ENCODE measurements around the gene FAM78A.

The FAM78A gene

GRCh38 chr9:131296460-131296859, 20.1 kb upstream of the FAM78A start:
- Histone ChIP-seq H3K79me1 (ENCODE audit: low read length) (no peaks in the 10 kb centered on the region), H3K27me3 (ENCODE audit: insufficient read depth, low read length) (no peaks in the 10 kb centered on the region), H3K4me3 (ENCODE audit: low read depth, low read length) (no peak overlapping the region), H3K27ac (ENCODE audit: low read depth, low read length) (no peak overlapping the region), H3K4ac (ENCODE audit: low read depth, low read length) (no peak overlapping the region), H3K18ac (ENCODE audit: low read length) (no peak overlapping the region), H3K9ac (ENCODE audit: low read length) (no peak overlapping the region), H3K4me1 (ENCODE audit: control insufficient read depth in 1 of 2, insufficient read depth in 2 of 2, low read length in 2 of 2) (no peaks in the 10 kb centered on the region), H3K4me2 (ENCODE audit: low read length) (no peak overlapping the region), H4K91ac (ENCODE audit: low read depth, low read length) (no peak overlapping the region), H3K23ac (ENCODE audit: low read length) (no peak overlapping the region), H2AFZ (ENCODE audit: insufficient read depth, low read length, poor library complexity) (no peak overlapping the region), H2BK120ac (ENCODE audit: insufficient read depth, low read length, poor library complexity) (no peak overlapping the region), H3K36me3 (ENCODE audit: control insufficient read depth in 1 of 2, insufficient read depth in 2 of 2, low read length in 2 of 2) (no peaks in the 10 kb centered on the region), H3K14ac (ENCODE audit: low read length) (no peak overlapping the region), H2AK5ac (ENCODE audit: low read length) (no peak overlapping the region), H3K79me2 (ENCODE audit: control insufficient read depth, insufficient read depth, low read length, poor library complexity) (no peaks in the 10 kb centered on the region), H4K12ac (ENCODE audit: low read depth, low read length) (no peak overlapping the region), H2BK5ac (ENCODE audit: low read depth, low read length, poor library complexity) (no peak overlapping the region), H2BK12ac (ENCODE audit: low read length) (no peak overlapping the region), H4K8ac (ENCODE audit: low read depth, low read length) (no peak overlapping the region), H3K9me3 (ENCODE audit: insufficient read depth, low read depth, low read length) (peaks cover 4% of the 10 kb centered on the region)
- WGBS (ENCODE audit: extremely low coverage, insufficient coverage, insufficient read length) = no CpG with 5 or more reads among the region's 9 CpGs
- no peak for DNase-seq

GRCh38 chr9:131292937-131293336, 16.6 kb upstream of the FAM78A start:
- WGBS (ENCODE audit: extremely low coverage, insufficient coverage, insufficient read length) = no CpG with 5 or more reads among the region's 10 CpGs
- no peaks in the 10 kb centered on the region for H3K27me3 ChIP-seq (ENCODE audit: insufficient read depth, low read length)
- H4K8ac ChIP-seq (ENCODE audit: low read depth, low read length) = no peak overlapping the region
- H3K4me3 ChIP-seq (ENCODE audit: low read depth, low read length) = no peak overlapping the region
- H3K23ac ChIP-seq (ENCODE audit: low read length) = no peak overlapping the region
- no peak overlapping the region for H3K18ac ChIP-seq (ENCODE audit: low read length)
- H2AK5ac ChIP-seq (ENCODE audit: low read length) = no peak overlapping the region
- no peak overlapping the region for H3K4ac ChIP-seq (ENCODE audit: low read depth, low read length)
- no peak overlapping the region for H3K4me2 ChIP-seq (ENCODE audit: low read length)
- no peaks in the 10 kb centered on the region for H3K79me2 ChIP-seq (ENCODE audit: control insufficient read depth, insufficient read depth, low read length, poor library complexity)
- no peak overlapping the region for H3K14ac ChIP-seq (ENCODE audit: low read length)
- no peaks in the 10 kb centered on the region for H3K36me3 ChIP-seq (ENCODE audit: control insufficient read depth in 1 of 2, insufficient read depth in 2 of 2, low read length in 2 of 2)
- H4K91ac ChIP-seq (ENCODE audit: low read depth, low read length) = no peak overlapping the region
- no peak overlapping the region for H2BK5ac ChIP-seq (ENCODE audit: low read depth, low read length, poor library complexity)
- H3K4me1 ChIP-seq (ENCODE audit: control insufficient read depth in 1 of 2, insufficient read depth in 2 of 2, low read length in 2 of 2) = no peaks in the 10 kb centered on the region
- H3K79me1 ChIP-seq (ENCODE audit: low read length) = no peaks in the 10 kb centered on the region
- no peaks in the 10 kb centered on the region for H3K9me3 ChIP-seq (ENCODE audit: insufficient read depth, low read depth, low read length)
- H3K9ac ChIP-seq (ENCODE audit: low read length) = no peak overlapping the region
- no peak overlapping the region for H2AFZ ChIP-seq (ENCODE audit: insufficient read depth, low read length, poor library complexity)
- H2BK120ac ChIP-seq (ENCODE audit: insufficient read depth, low read length, poor library complexity) = no peak overlapping the region
- no peak for DNase-seq
- no peak overlapping the region for H2BK12ac ChIP-seq (ENCODE audit: low read length)
- no peak overlapping the region for H4K12ac ChIP-seq (ENCODE audit: low read depth, low read length)
- H3K27ac ChIP-seq (ENCODE audit: low read depth, low read length) = no peak overlapping the region

DNA sequence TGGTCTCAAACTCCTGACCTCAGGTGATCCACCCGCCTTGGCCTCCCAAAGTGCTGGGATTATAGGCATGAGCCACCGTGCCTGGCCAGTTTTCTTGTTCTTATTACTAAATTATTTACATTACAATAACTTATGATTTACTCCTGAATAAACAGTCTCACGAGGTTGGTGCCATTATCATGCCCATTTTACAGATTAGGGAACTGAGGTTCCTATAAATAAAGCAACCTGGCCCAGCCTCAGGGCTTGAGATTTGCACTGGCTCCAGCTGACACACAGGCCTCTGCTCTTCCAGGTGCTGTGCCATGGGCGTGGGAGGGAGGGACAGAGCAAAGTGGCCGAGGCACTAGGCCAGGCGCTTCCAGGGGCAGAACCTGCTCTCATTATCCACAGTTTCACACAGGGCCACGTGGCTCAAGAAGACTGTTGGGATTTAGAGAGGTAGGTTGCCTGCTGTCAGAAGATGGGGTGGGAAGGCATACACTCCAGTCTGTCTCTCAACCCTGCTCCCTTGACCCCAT, 15.5 kb upstream of the FAM78A start:
- WGBS (ENCODE audit: extremely low coverage, insufficient coverage, insufficient read length) = no CpG with 5 or more reads among the region's 7 CpGs
- Histone ChIP-seq H3K27me3 (ENCODE audit: insufficient read depth, low read length) (no peaks in the 10 kb centered on the region), H3K18ac (ENCODE audit: low read length) (no peak overlapping the region), H3K14ac (ENCODE audit: low read length) (no peak overlapping the region), H4K12ac (ENCODE audit: low read depth, low read length) (no peak overlapping the region), H3K4ac (ENCODE audit: low read depth, low read length) (no peak overlapping the region), H3K4me2 (ENCODE audit: low read length) (no peak overlapping the region), H3K79me2 (ENCODE audit: control insufficient read depth, insufficient read depth, low read length, poor library complexity) (no peaks in the 10 kb centered on the region), H2BK5ac (ENCODE audit: low read depth, low read length, poor library complexity) (no peak overlapping the region), H3K4me3 (ENCODE audit: low read depth, low read length) (no peak overlapping the region), H2BK12ac (ENCODE audit: low read length) (no peak overlapping the region), H3K23ac (ENCODE audit: low read length) (no peak overlapping the region), H3K9ac (ENCODE audit: low read length) (no peak overlapping the region), H3K27ac (ENCODE audit: low read depth, low read length) (no peak overlapping the region), H2AFZ (ENCODE audit: insufficient read depth, low read length, poor library complexity) (no peak overlapping the region), H3K9me3 (ENCODE audit: insufficient read depth, low read depth, low read length) (no peaks in the 10 kb centered on the region), H3K79me1 (ENCODE audit: low read length) (no peaks in the 10 kb centered on the region), H2AK5ac (ENCODE audit: low read length) (no peak overlapping the region), H4K8ac (ENCODE audit: low read depth, low read length) (no peak overlapping the region), H3K36me3 (ENCODE audit: control insufficient read depth in 1 of 2, insufficient read depth in 2 of 2, low read length in 2 of 2) (no peaks in the 10 kb centered on the region), H4K91ac (ENCODE audit: low read depth, low read length) (no peak overlapping the region), H3K4me1 (ENCODE audit: control insufficient read depth in 1 of 2, insufficient read depth in 2 of 2, low read length in 2 of 2) (no peaks in the 10 kb centered on the region), H2BK120ac (ENCODE audit: insufficient read depth, low read length, poor library complexity) (no peak overlapping the region)
- no peak for DNase-seq

DNA sequence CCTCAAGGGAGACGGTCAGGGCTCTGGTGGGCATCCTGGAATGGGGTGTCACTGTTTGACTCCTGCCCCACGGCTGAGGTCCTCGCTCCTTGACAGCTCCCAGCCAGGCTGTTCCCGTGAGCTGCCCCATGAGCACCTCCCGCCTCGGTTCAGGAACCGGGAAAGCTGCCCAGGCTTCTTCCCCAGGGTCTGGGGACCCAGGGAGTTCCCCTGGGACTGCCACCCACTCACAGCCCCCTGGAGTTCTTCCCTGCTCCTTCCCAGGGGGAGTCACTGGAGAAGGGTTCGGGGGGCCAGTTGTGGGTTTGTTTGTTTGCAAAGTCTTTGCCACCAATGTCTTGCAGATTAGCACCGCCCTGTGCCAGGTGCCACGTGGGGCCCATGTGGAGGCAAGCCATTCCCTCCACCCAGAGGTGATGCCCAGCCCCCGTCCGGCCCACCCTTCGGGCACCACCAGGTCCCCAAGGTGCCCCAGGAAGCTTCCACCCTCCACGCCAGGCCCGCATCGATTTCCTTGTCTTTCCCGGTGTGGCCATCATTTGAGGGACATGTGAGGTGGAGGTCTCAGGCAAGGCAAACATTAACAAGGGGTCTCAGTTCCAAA, 14.6 kb upstream of the FAM78A start:
- H3K4me1 ChIP-seq (ENCODE audit: control insufficient read depth in 1 of 2, insufficient read depth in 2 of 2, low read length in 2 of 2) = no peaks in the 10 kb centered on the region
- H3K9me3 ChIP-seq (ENCODE audit: insufficient read depth, low read depth, low read length) = no peaks in the 10 kb centered on the region
- H3K23ac ChIP-seq (ENCODE audit: low read length) = no peak overlapping the region
- H3K79me2 ChIP-seq (ENCODE audit: control insufficient read depth, insufficient read depth, low read length, poor library complexity) = no peaks in the 10 kb centered on the region
- no peak overlapping the region for H2AK5ac ChIP-seq (ENCODE audit: low read length)
- H3K18ac ChIP-seq (ENCODE audit: low read length) = no peak overlapping the region
- H3K4ac ChIP-seq (ENCODE audit: low read depth, low read length) = no peak overlapping the region
- WGBS (ENCODE audit: extremely low coverage, insufficient coverage, insufficient read length) = no CpG with 5 or more reads among the region's 17 CpGs
- H3K4me3 ChIP-seq (ENCODE audit: low read depth, low read length) = no peak overlapping the region
- no peaks in the 10 kb centered on the region for H3K27me3 ChIP-seq (ENCODE audit: insufficient read depth, low read length)
- no peak overlapping the region for H2AFZ ChIP-seq (ENCODE audit: insufficient read depth, low read length, poor library complexity)
- no peak overlapping the region for H4K91ac ChIP-seq (ENCODE audit: low read depth, low read length)
- no peaks in the 10 kb centered on the region for H3K79me1 ChIP-seq (ENCODE audit: low read length)
- no peak overlapping the region for H3K4me2 ChIP-seq (ENCODE audit: low read length)
- no peak overlapping the region for H2BK5ac ChIP-seq (ENCODE audit: low read depth, low read length, poor library complexity)
- no peak overlapping the region for H4K12ac ChIP-seq (ENCODE audit: low read depth, low read length)
- H3K27ac ChIP-seq (ENCODE audit: low read depth, low read length) = no peak overlapping the region
- H3K14ac ChIP-seq (ENCODE audit: low read length) = no peak overlapping the region
- no peak for DNase-seq
- H2BK12ac ChIP-seq (ENCODE audit: low read length) = no peak overlapping the region
- no peak overlapping the region for H3K9ac ChIP-seq (ENCODE audit: low read length)
- no peaks in the 10 kb centered on the region for H3K36me3 ChIP-seq (ENCODE audit: control insufficient read depth in 1 of 2, insufficient read depth in 2 of 2, low read length in 2 of 2)
- no peak overlapping the region for H2BK120ac ChIP-seq (ENCODE audit: insufficient read depth, low read length, poor library complexity)
- H4K8ac ChIP-seq (ENCODE audit: low read depth, low read length) = no peak overlapping the region
